H1 (cell line): Measurements from ENCODE around the gene CLEC10A. TPM values are rescaled to one million over a fixed set of nuclear protein-coding genes. Genes with fewer than 3 reads are reported as not detected.

ENCODE experiments used
- CTCF ChIA-PET: fragments of 300-600 bp; sonication (Branson Sonifier 250); formaldehyde crosslinking; loops from one replicate; lab custom pipeline; 2021; ENCODE audit not compliant: partially characterized antibody; lab: Charles Lee
- POLR2A ChIA-PET: fragments of 300-600 bp; sonication (Branson Sonifier 250); formaldehyde crosslinking; loops from one replicate; lab custom pipeline; 2021; ENCODE audit warnings: inconsistent platforms; ENCODE audit not compliant: partially characterized antibody; lab: Charles Lee
- DNase-seq, 2 experiments: peaks; one replicate each; pipeline versions ENCODE4 v3.0.0 to v3.0.0-alpha.2; 2010 to 2022; ENCODE audit warnings: low spot score in 2 of 2, low read depth in 1 of 2, mixed read lengths in 1 of 2
- FAIRE-seq: peaks from 2 replicates; lab custom pipeline; 2011; peaks lifted over from hg19 to GRCh38; lab: Jason Lieb, UNC
- H2AFZ ChIP-seq: 2 replicates; pipeline ENCODE4 v1.8.1; 2012; ENCODE audit warnings: low read length, inconsistent platforms
- H2AK5ac ChIP-seq: 2 replicates; pipeline ENCODE4 v1.6.1; 2013; ENCODE audit warnings: low read depth, low read length
- H2BK120ac ChIP-seq: replicated peaks from 2 replicates; pipeline ENCODE3; 2013; ENCODE audit warnings: low read depth, low read length, inconsistent platforms
- H2BK12ac ChIP-seq: 2 replicates; pipeline ENCODE4 v1.6.1; 2013; ENCODE audit warnings: low read depth, low read length
- H2BK15ac ChIP-seq: 2 replicates; pipeline ENCODE4 v1.6.1; 2013; ENCODE audit warnings: low read length
- H2BK20ac ChIP-seq: 2 replicates; pipeline ENCODE4 v1.6.1; 2013; ENCODE audit warnings: low read length
- H2BK5ac ChIP-seq: 2 replicates; pipeline ENCODE4 v1.6.1; 2013; ENCODE audit warnings: low read depth, low read length
- H3K14ac ChIP-seq: 2 replicates; pipeline ENCODE4 v1.6.1; 2013; ENCODE audit warnings: inconsistent platforms; ENCODE audit not compliant: insufficient read length
- H3K18ac ChIP-seq: 2 replicates; pipeline ENCODE4 v1.6.1; 2013; ENCODE audit warnings: low read length; ENCODE audit errors: extremely low read depth
- H3K23ac ChIP-seq: 2 replicates; pipeline ENCODE4 v1.6.1; 2013; ENCODE audit warnings: inconsistent platforms; ENCODE audit not compliant: insufficient read length
- H3K23me2 ChIP-seq: 2 replicates; pipeline ENCODE4 v1.6.1; 2013; ENCODE audit warnings: low read depth, low read length
- H3K27ac ChIP-seq: 2 replicates; pipeline ENCODE4 v1.6.1; 2011; ENCODE audit warnings: low read depth, low read length, inconsistent platforms
- H3K27me3 ChIP-seq, 4 experiments: replicated peaks in 1 of 4; 1 replicate in 1 of 4; 2 replicates in 3 of 4; pipeline versions ENCODE4 v1.6.1 to v1.8.1; 2011 to 2013; ENCODE audit warnings: low read length in 3 of 4, mild to moderate bottlenecking in 3 of 4, inconsistent platforms in 2 of 4, mixed read lengths in 2 of 4, moderate library complexity in 1 of 4; ENCODE audit not compliant: control insufficient read depth in 3 of 4, insufficient read depth in 3 of 4; ENCODE audit errors: extremely low read depth in 1 of 4
- H3K36me3 ChIP-seq, 4 experiments: 2 replicates each; pipeline versions ENCODE4 v1.6.1 to v1.8.1; 2011 to 2013; ENCODE audit warnings: mild to moderate bottlenecking in 4 of 4, low read length in 3 of 4, moderate library complexity in 2 of 4, control low read depth in 1 of 4, inconsistent platforms in 1 of 4; ENCODE audit not compliant: insufficient read depth in 4 of 4, control insufficient read depth in 2 of 4
- H3K4ac ChIP-seq: replicated peaks from 2 replicates; pipeline ENCODE3; 2013; ENCODE audit warnings: low read length, low read depth, mixed read lengths, inconsistent platforms; ENCODE audit not compliant: insufficient read length
- H3K4me1 ChIP-seq, 4 experiments: replicated peaks in 1 of 4; 1 replicate in 1 of 4; 2 replicates in 3 of 4; pipeline versions ENCODE4 v1.6.1 to v1.8.1; 2011 to 2013; ENCODE audit warnings: low read length in 3 of 4, inconsistent platforms in 2 of 4, mixed read lengths in 1 of 4; ENCODE audit not compliant: insufficient read depth in 4 of 4, control insufficient read depth in 3 of 4
- H3K4me2 ChIP-seq, 2 experiments: 2 replicates each; pipeline versions ENCODE4 v1.6.1 to v1.8.1; 2011 to 2013; ENCODE audit warnings: low read depth in 2 of 2, low read length in 2 of 2, control low read depth in 1 of 2, inconsistent platforms in 1 of 2, mild to moderate bottlenecking in 1 of 2; ENCODE audit not compliant: insufficient read depth in 1 of 2
- H3K4me3 ChIP-seq, 4 experiments: fragments of 200-600, 300-600 bp in 1 of 4; sonication (generic), shearing (Covaris generic), sonication (Bioruptor Twin) in 1 of 4; 2 replicates each; pipeline versions ENCODE4 v1.5.1 to v1.8.1; 2011 to 2016; ENCODE audit warnings: low read length in 4 of 4, low read depth in 3 of 4, control low read depth in 2 of 4, inconsistent platforms in 2 of 4, mild to moderate bottlenecking in 2 of 4, mixed read lengths in 1 of 4, moderate library complexity in 1 of 4; ENCODE audit not compliant: insufficient read depth in 2 of 4; ENCODE audit errors: extremely low read depth in 1 of 4
- H3K56ac ChIP-seq: replicated peaks from 2 replicates; pipeline ENCODE3; 2013; ENCODE audit warnings: low read depth, mild to moderate bottlenecking, mixed read lengths, low read length, inconsistent platforms; ENCODE audit not compliant: insufficient read length
- H3K79me1 ChIP-seq: 2 replicates; pipeline ENCODE4 v1.6.1; 2013; ENCODE audit warnings: low read depth, low read length, control low read depth
- H3K79me2 ChIP-seq, 2 experiments: 2 replicates each; pipeline versions ENCODE4 v1.6.1 to v1.8.1; 2012 to 2013; ENCODE audit warnings: low read length in 2 of 2, mild to moderate bottlenecking in 2 of 2, inconsistent platforms in 1 of 2; ENCODE audit not compliant: insufficient read depth in 2 of 2, control insufficient read depth in 1 of 2
- H3K9ac ChIP-seq, 4 experiments: replicated peaks in 1 of 4; 1 replicate in 1 of 4; 2 replicates in 3 of 4; pipeline versions ENCODE4 v1.6.1 to v1.8.1; 2011 to 2013; ENCODE audit warnings: low read depth in 3 of 4, low read length in 3 of 4, control low read depth in 2 of 4, mild to moderate bottlenecking in 2 of 4, moderate library complexity in 2 of 4, inconsistent platforms in 1 of 4; ENCODE audit errors: extremely low read depth in 1 of 4
- H3K9me3 ChIP-seq, 2 experiments: 2 replicates each; pipeline versions ENCODE4 v1.6.1 to v1.8.1; 2012 to 2013; ENCODE audit warnings: mild to moderate bottlenecking in 2 of 2, moderate library complexity in 2 of 2, control low read depth in 1 of 2, inconsistent platforms in 1 of 2, low read depth in 1 of 2, low read length in 1 of 2, mixed read lengths in 1 of 2; ENCODE audit not compliant: insufficient read depth in 2 of 2
- H4K20me1 ChIP-seq, 2 experiments: replicated peaks in 1 of 2; 2 replicates each; pipeline versions ENCODE3 to v1.8.1; 2011 to 2013; ENCODE audit warnings: inconsistent platforms in 2 of 2, low read length in 2 of 2, mild to moderate bottlenecking in 1 of 2; ENCODE audit not compliant: insufficient read depth in 2 of 2, control insufficient read depth in 1 of 2
- H4K5ac ChIP-seq: 2 replicates; pipeline ENCODE4 v1.6.1; 2013; ENCODE audit warnings: low read length, low read depth, mixed read lengths, inconsistent platforms; ENCODE audit not compliant: insufficient read length
- H4K8ac ChIP-seq: 2 replicates; pipeline ENCODE4 v1.8.0; 2013; ENCODE audit warnings: mild to moderate bottlenecking, moderate library complexity, low read length, inconsistent platforms; ENCODE audit not compliant: insufficient read depth; ENCODE audit errors: extremely low read depth
- H4K91ac ChIP-seq: replicated peaks from 2 replicates; pipeline ENCODE3; 2013; ENCODE audit warnings: low read length, mixed read lengths, inconsistent platforms; ENCODE audit not compliant: insufficient read length
- SUZ12 ChIP-seq: fragments of 200-600 bp; sonication (generic); IDR thresholded peaks from 2 replicates; pipeline ENCODE4 v1.6.1; 2012; ENCODE audit warnings: mild to moderate bottlenecking, inconsistent platforms, low read length, moderate library complexity, mixed read lengths
- TAF1 ChIP-seq: IDR thresholded peaks from 2 replicates; pipeline ENCODE4 v1.6.1; 2011; ENCODE audit warnings: mild to moderate bottlenecking, low read depth, low read length
- WGBS, 2 experiments: shearing (Covaris generic) in 1 of 2; methylation state at CpG; one replicate each; pipeline versions ENCODE4 v1.1.6 to v1.1.7; 2013 to 2015; ENCODE audit warnings: low lambda C conversion rate in 2 of 2, mixed read lengths in 2 of 2, inconsistent platforms in 1 of 2, low coverage in 1 of 2, missing lambda C conversion rate in 1 of 2; ENCODE audit not compliant: insufficient replicate concordance in 2 of 2, insufficient coverage in 1 of 2, insufficient read length in 1 of 2; ENCODE audit errors: extremely low coverage in 1 of 2, missing lambda C conversion rate in 1 of 2; 5-methylcytosine and 5-hydroxymethylcytosine counted together
- polyA plus RNA-seq, 7 experiments: library from polyadenylated mRNA; depleted of rRNA in 3 of 7; stranded (reverse) in 5 of 7; unstranded in 2 of 7; fragments of >200 nt in 5 of 7; fragments of 200-250 nt in 2 of 7; gene quantifications; 1 replicate in 5 of 7; 2 replicates in 1 of 7; 4 replicates in 1 of 7; pipeline versions ENCODE4 v1.2.1 to v1.2.3, GENCODE V29; 2011 to 2013; ENCODE audit warnings: missing spikeins in 2 of 7, mixed read lengths in 2 of 7
- total RNA-seq: library from RNA; stranded (reverse); fragmentation: NEBNext Ultra II Directional; extraction: Animal tissue kit (Norgen Biotek cat#: 25700); gene quantifications from 2 replicates; pipeline ENCODE4 v1.2.1, GENCODE V29; 2021

The CLEC10A gene
- total and polyA plus RNA-seq, 2 of the 8 experiments (the other 6 are each of a cell fraction or from before 2014, with no cell fraction given): not detected

- H3K79me1 ChIP-seq: no peaks in the 10 kb centered on the region
- H3K4ac ChIP-seq: no peak overlapping the region
- no peaks in the 10 kb centered on the region for H3K27me3 ChIP-seq
- no peak overlapping the region for H3K18ac ChIP-seq
- no peak overlapping the region for H3K9ac ChIP-seq
- peaks cover 3 to 10% (median 5%) of the 10 kb centered on the region in 4 experiments for H3K4me1 ChIP-seq
- H3K4me2 ChIP-seq: no peak overlapping the region
- no peak for DNase-seq
- H3K14ac ChIP-seq: no peak overlapping the region
- H4K5ac ChIP-seq: no peak overlapping the region
- no peak overlapping the region for H3K56ac ChIP-seq
- no peak overlapping the region for H2AK5ac ChIP-seq
- no peak overlapping the region for H2BK120ac ChIP-seq
- ChIA-PET CTCF (interaction anchor here (0.5 to 9.2 kb wide), 11 partner anchors 8 to 765 kb away, joined by 3 to 48 read pairs (median 4); no protein-coding TSS in a partner anchor), POLR2A (no interaction called here)
- H3K36me3 ChIP-seq: no peaks in the 10 kb centered on the region
- no peaks in the 10 kb centered on the region for H3K9me3 ChIP-seq
- no peaks in the 10 kb centered on the region for H3K23me2 ChIP-seq
- no peak overlapping the region for H2BK20ac ChIP-seq
- H4K8ac ChIP-seq: no peak overlapping the region
- no peak overlapping the region for H2BK15ac ChIP-seq
- no peak overlapping the region for H2BK5ac ChIP-seq
- no peak overlapping the region for H4K91ac ChIP-seq
- no peak overlapping the region for H2AFZ ChIP-seq
- no peak overlapping the region for H2BK12ac ChIP-seq
- no peak overlapping the region for H3K27ac ChIP-seq
- no peaks in the 10 kb centered on the region for H4K20me1 ChIP-seq
- 96% methylated on average over 5 of the region's 5 CpGs; no CpG with 5 or more reads in 1 of the 2 experiments for WGBS, 2 experiments
- H3K4me3 ChIP-seq: no peak overlapping the region
- no peak for FAIRE-seq
- no peaks in the 10 kb centered on the region for H3K79me2 ChIP-seq
- no peak overlapping the region for H3K23ac ChIP-seq
- TF ChIP-seq TAF1: no peak
- TF ChIP-seq SUZ12: no peak
These were observed 44.9 kb upstream of the CLEC10A start for GRCh38 chr17:7124923-7125322.
